NCI-H2171 (cell line): ENCODE results near the gene DNAH11.
"Not testable (repeated sequence)": the region's sequence is repeated elsewhere in the genome, so short reads cannot be mapped to it uniquely, and the experiment has no call there.

Experiments used
- DNase-seq: peaks from one replicate; lab custom pipeline; 2025; lab: John Stamatoyannopoulos, UW

The DNAH11 gene

GRCh38 chr7:21887779-21888178 lies 344.9 kb downstream of the DNAH11 start:
- no peak for DNase-seq

- DNase-seq = no peak
Measured at GRCh38 chr7:21891291-21891690, 348.5 kb downstream of the DNAH11 start.

- no peak for DNase-seq
Measured at GRCh38 chr7:21893401-21893800, 350.6 kb downstream of the DNAH11 start.

GRCh38 chr7:21898265-21898930 lies 355.6 kb downstream of the DNAH11 start:
- no peak for DNase-seq

GRCh38 chr7:21902240-21902639 lies 359.4 kb downstream of the DNAH11 start:
- no peak for DNase-seq

GRCh38 chr7:21903020-21903786 lies 360.4 kb downstream of the DNAH11 start:
- DNase-seq = no peak

GRCh38 chr7:21908746-21909145 lies 365.9 kb downstream of the DNAH11 start:
- DNase-seq = no peak

- no peak for DNase-seq
Measured at GRCh38 chr7:21910253-21910652, 367.4 kb downstream of the DNAH11 start.

GRCh38 chr7:21911341-21911875 lies 368.6 kb downstream of the DNAH11 start:
- no peak for DNase-seq

GRCh38 chr7:21912305-21912704 lies 369.5 kb downstream of the DNAH11 start:
- DNase-seq = no peak

- no peak for DNase-seq
Measured at GRCh38 chr7:21912931-21913780, 370.3 kb downstream of the DNAH11 start.

- DNase-seq = peak; percentile 13
Measured at GRCh38 chr7:21914671-21915070, 371.8 kb downstream of the DNAH11 start.

GRCh38 chr7:21915140-21915539 lies 372.3 kb downstream of the DNAH11 start:
- DNase-seq = no peak

- no peak for DNase-seq
Measured at GRCh38 chr7:21916176-21916575, 373.3 kb downstream of the DNAH11 start.

- DNase-seq = no peak
Measured at GRCh38 chr7:21916629-21917028, 373.8 kb downstream of the DNAH11 start.

GRCh38 chr7:21918216-21918615 lies 375.4 kb downstream of the DNAH11 start:
- DNase-seq = no peak

GRCh38 chr7:21920936-21921335 lies 378.1 kb downstream of the DNAH11 start:
- no peak for DNase-seq

GRCh38 chr7:21922605-21923004 lies 379.8 kb downstream of the DNAH11 start:
- DNase-seq = no peak

GRCh38 chr7:21923658-21924057 lies 380.8 kb downstream of the DNAH11 start:
- peak; percentile 19 for DNase-seq

- no peak for DNase-seq
Measured at GRCh38 chr7:21926448-21926847, 383.6 kb downstream of the DNAH11 start.

GRCh38 chr7:21927693-21928092 lies 384.9 kb downstream of the DNAH11 start:
- no peak for DNase-seq

- not testable (repeated sequence) for DNase-seq
Measured at GRCh38 chr7:21933293-21933692, 390.5 kb downstream of the DNAH11 start.
